A673 (cell line): ENCODE measurements around the gene F2RL3. TPM values are rescaled to one million over a fixed set of nuclear protein-coding genes. Genes with fewer than 3 reads are reported as not detected.

Experiments
- BruUV-seq: library from RNA; stranded (reverse); fragments of 400-500 nt; replicated peaks from 2 replicates; lab custom pipeline; 2021; lab: Mats Ljungman, UMichigan
- CTCF ChIA-PET: fragments of 300-600 bp; sonication (Branson Sonifier 250); formaldehyde crosslinking; loops from one replicate; lab custom pipeline; 2022; ENCODE audit warnings: antibody characterized with exemption; lab: Charles Lee
- POLR2A ChIA-PET: fragments of 300-600 bp; sonication (Branson Sonifier 250); formaldehyde crosslinking; loops from one replicate; lab custom pipeline; 2022; ENCODE audit warnings: antibody characterized with exemption; ENCODE audit not compliant: low non-redundant PET; lab: Charles Lee
- DNase-seq: peaks from one replicate; pipeline ENCODE4 v3.0.0-alpha.2; 2015; ENCODE audit warnings: low spot score
- H3K27ac ChIP-seq: fragments of 200-600 bp; sonication (generic); 2 replicates; pipeline ENCODE4 v1.5.1; 2016; ENCODE audit warnings: mixed run types, low read depth, mild to moderate bottlenecking, mixed read lengths, antibody characterized with exemption, low read length; ENCODE audit not compliant: poor library complexity, severe bottlenecking
- H3K27me3 ChIP-seq: fragments of 200-600 bp; sonication (generic); replicated peaks from 2 replicates; pipeline ENCODE4 v1.6.1; 2017; ENCODE audit warnings: mixed run types, low read depth, mild to moderate bottlenecking, mixed read lengths, antibody characterized with exemption, low read length; ENCODE audit not compliant: insufficient read depth, poor library complexity
- H3K36me3 ChIP-seq: fragments of 200-600 bp; sonication (generic); 2 replicates; pipeline ENCODE4 v1.6.1; 2016; ENCODE audit warnings: mixed run types, mild to moderate bottlenecking, mixed read lengths, antibody characterized with exemption, low read length; ENCODE audit not compliant: insufficient read depth, poor library complexity, severe bottlenecking
- H3K4me1 ChIP-seq: fragments of 200-600 bp; sonication (generic); 2 replicates; pipeline ENCODE4 v1.6.1; 2017; ENCODE audit warnings: mixed run types, mild to moderate bottlenecking, mixed read lengths, antibody characterized with exemption, low read length; ENCODE audit not compliant: insufficient read depth, poor library complexity, severe bottlenecking
- H3K4me3 ChIP-seq: fragments of 200-600 bp; sonication (generic); 2 replicates; pipeline ENCODE4 v1.5.1; 2016; ENCODE audit warnings: low read depth, mixed run types, mild to moderate bottlenecking, mixed read lengths, low read length; ENCODE audit not compliant: poor library complexity, severe bottlenecking
- H3K9me3 ChIP-seq: fragments of 200-600 bp; sonication (generic); 2 replicates; pipeline ENCODE4 v1.6.1; 2016; ENCODE audit warnings: mixed run types, low read depth, mild to moderate bottlenecking, mixed read lengths, antibody characterized with exemption, low read length; ENCODE audit not compliant: poor library complexity, severe bottlenecking
- EZH2 ChIP-seq: fragments of 200-600 bp; sonication (generic); IDR thresholded peaks from 2 replicates; pipeline ENCODE4 v1.6.1; 2017; ENCODE audit warnings: borderline replicate concordance, low read depth, mild to moderate bottlenecking, mixed read lengths, antibody characterized with exemption, low read length; ENCODE audit not compliant: poor library complexity, severe bottlenecking
- intact Hi-C: fragments of 100-400 bp; cut with micrococcal nuclease; formaldehyde crosslinking; loops from one replicate; pipeline ENCODE4 v1.10.0; 2022; ENCODE audit not compliant: unreplicated experiment
- total RNA-seq: library from RNA; stranded (reverse); gene quantifications from 2 replicates; pipeline ENCODE4 v1.2.3, GENCODE V29; 2021
- TF ChIP-seq, protein P1 (sequence below): fragments of 300-800, 200-600 bp; sonication (generic); conservative IDR thresholded peaks from 2 replicates; pipeline ENCODE4 v1.5.1; 2017; ENCODE audit warnings: low read depth, mild to moderate bottlenecking, antibody characterized with exemption, low read length, moderate library complexity, mixed read lengths

The F2RL3 gene
- total RNA-seq, 1 experiment from 2014 or later: not detected

DNA sequence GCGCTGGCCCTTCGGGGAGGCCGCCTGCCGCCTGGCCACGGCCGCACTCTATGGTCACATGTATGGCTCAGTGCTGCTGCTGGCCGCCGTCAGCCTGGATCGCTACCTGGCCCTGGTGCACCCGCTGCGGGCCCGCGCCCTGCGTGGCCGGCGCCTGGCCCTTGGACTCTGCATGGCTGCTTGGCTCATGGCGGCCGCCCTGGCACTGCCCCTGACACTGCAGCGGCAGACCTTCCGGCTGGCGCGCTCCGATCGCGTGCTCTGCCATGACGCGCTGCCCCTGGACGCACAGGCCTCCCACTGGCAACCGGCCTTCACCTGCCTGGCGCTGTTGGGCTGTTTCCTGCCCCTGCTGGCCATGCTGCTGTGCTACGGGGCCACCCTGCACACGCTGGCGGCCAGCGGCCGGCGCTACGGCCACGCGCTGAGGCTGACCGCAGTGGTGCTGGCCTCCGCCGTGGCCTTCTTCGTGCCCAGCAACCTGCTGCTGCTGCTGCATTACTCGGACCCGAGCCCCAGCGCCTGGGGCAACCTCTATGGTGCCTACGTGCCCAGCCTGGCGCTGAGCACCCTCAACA is 1.2 kb downstream of the F2RL3 start:
- POLR2A ChIA-PET: no interaction called here
- intact Hi-C loops: no loop called here
- no peaks in the 10 kb centered on the region for H3K4me1 ChIP-seq
- no peaks in the 10 kb centered on the region for H3K9me3 ChIP-seq
- H3K36me3 ChIP-seq: no peaks in the 10 kb centered on the region
- DNase-seq: no peak
- TF ChIP-seq EZH2: no peak
- no peaks in the 10 kb centered on the region for H3K27me3 ChIP-seq
- CTCF ChIA-PET: no interaction called here
- no TSS peak for BruUV-seq
- no peak overlapping the region for H3K27ac ChIP-seq
- H3K4me3 ChIP-seq: no peak overlapping the region

DNA sequence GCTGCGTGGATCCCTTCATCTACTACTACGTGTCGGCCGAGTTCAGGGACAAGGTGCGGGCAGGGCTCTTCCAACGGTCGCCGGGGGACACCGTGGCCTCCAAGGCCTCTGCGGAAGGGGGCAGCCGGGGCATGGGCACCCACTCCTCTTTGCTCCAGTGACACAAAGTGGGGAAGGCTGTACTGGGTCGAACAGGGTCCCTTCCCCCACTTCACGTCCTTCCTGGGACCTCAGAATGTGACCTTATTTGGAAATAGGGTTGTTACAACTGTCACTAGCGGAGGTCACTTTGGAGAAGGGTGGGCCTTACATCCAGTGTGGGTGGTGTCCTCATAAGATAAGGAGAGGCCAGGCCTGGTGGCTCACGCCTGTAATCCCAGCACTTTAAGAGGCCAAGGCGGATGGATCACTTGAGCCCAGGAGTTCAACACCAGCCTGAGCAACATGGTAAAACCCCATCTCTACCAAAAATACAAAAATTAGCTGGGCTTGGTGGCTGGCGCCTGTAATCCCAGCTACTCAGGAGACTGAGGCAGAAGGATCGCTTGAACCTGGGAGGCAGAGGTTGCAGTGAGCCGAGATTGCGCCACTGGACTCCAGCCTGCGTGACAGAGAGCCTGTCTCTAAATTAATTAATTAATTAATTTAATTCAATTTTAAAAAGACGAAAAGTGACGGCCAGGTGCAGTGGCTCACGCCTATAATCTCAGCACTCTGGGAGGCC is 1.8 kb downstream of the F2RL3 start:
- intact Hi-C loops: no loop called here
- CTCF ChIA-PET: no interaction called here
- POLR2A ChIA-PET: no interaction called here

DNA sequence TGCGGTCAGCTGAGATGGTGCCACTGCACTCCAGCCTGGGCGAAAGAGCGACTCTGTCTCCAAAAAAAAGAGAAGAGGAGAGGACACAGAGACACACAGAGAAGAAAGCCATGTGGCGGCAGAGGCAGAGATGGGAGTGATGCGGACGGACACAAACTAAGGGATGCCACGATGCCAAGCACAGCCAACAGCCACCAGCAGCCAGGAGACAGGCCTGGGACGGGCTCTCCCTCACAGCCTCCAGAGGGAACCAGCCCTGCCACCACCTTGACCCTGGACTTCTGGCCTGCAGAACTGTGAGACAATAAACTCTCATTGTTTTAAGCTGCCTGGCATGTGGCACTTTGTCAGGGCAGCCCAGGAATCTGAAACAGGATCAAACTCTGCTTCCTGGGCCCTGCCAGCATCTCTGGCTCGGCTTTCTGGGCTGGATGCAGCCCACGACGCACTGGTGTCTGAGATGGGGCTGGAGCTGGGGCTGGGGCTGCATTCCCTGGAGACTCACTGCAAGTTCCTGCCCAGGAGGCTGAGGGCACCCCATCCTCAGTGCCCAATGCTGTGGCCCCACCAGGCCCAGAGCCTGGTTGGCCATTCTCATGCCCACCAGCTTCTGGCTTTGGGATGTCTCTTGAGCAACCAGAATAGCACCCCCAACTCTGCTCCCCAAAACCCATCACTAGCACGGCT is 3.0 kb downstream of the F2RL3 start:
- H3K4me3 ChIP-seq: no peak overlapping the region
- no peaks in the 10 kb centered on the region for H3K4me1 ChIP-seq
- DNase-seq: no peak
- no peak for TF ChIP-seq EZH2
- TF ChIP-seq, protein P1, sequence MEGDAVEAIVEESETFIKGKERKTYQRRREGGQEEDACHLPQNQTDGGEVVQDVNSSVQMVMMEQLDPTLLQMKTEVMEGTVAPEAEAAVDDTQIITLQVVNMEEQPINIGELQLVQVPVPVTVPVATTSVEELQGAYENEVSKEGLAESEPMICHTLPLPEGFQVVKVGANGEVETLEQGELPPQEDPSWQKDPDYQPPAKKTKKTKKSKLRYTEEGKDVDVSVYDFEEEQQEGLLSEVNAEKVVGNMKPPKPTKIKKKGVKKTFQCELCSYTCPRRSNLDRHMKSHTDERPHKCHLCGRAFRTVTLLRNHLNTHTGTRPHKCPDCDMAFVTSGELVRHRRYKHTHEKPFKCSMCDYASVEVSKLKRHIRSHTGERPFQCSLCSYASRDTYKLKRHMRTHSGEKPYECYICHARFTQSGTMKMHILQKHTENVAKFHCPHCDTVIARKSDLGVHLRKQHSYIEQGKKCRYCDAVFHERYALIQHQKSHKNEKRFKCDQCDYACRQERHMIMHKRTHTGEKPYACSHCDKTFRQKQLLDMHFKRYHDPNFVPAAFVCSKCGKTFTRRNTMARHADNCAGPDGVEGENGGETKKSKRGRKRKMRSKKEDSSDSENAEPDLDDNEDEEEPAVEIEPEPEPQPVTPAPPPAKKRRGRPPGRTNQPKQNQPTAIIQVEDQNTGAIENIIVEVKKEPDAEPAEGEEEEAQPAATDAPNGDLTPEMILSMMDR: no peak
- intact Hi-C loops: no loop called here
- H3K27ac ChIP-seq: no peak overlapping the region
- no TSS peak for BruUV-seq
- H3K9me3 ChIP-seq: no peaks in the 10 kb centered on the region
- H3K36me3 ChIP-seq: no peaks in the 10 kb centered on the region
- ChIA-PET CTCF (interaction anchor here (0.5 to 0.6 kb wide), 2 partner anchors 14 to 113 kb away, joined by 5 to 9 read pairs; no protein-coding TSS in a partner anchor), POLR2A (interaction anchor here (0.5 kb wide), 1 partner anchor 127 kb away, joined by 3 read pairs; no protein-coding TSS in a partner anchor)
- H3K27me3 ChIP-seq: no peaks in the 10 kb centered on the region

More for the DNA sequence above, 1.8 kb downstream of the F2RL3 start:
- Histone ChIP-seq H3K4me3 (no peak overlapping the region), H3K4me1 (no peaks in the 10 kb centered on the region), H3K27me3 (no peaks in the 10 kb centered on the region), H3K36me3 (no peaks in the 10 kb centered on the region), H3K9me3 (no peaks in the 10 kb centered on the region), H3K27ac (no peak overlapping the region)
- BruUV-seq: no TSS peak
- TF ChIP-seq EZH2: no peak
- TF ChIP-seq, protein P1: no peak
- DNase-seq: no peak
